ENCODE results near the gene SLC15A1.

SLC15A1 gene

DNA sequence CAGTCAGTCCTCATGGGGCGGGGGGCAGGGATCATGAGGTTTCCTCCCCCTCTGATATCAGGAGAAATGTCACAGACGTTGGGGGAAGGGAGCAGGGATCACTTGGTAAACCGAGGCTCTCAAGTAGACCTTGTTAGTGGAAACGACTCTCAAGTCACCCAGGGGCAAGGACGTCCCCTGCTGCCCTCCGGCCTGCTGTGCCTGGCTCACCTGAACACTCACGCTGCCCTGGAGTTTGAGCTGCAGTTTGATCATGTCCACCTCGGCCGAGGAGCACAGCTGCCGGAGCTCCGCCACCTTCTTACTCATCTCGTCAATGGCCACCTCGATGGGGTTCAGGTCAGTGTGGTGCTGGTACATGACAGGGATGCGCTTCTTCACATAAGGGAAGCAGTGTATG, 47.6 kb upstream of the SLC15A1 start (continued):
- no peak for TF ChIP-seq ZNF362 (tag by site-specific recombination; IDR thresholded peaks at IDR 0.05)
- TF ChIP-seq ZBTB8A (tag by site-specific recombination; IDR thresholded peaks at IDR 0.05): no peak
- no peak for TF ChIP-seq SETDB1 (IDR thresholded peaks at IDR 0.05; ENCODE audit: insufficient read length, low read length)

- H3K4me1 ChIP-seq (ENCODE audit: control insufficient read depth, insufficient read depth, low read length): no peaks in the 10 kb centered on the region
- ChIA-PET POLR2A (no interaction called here), CTCF (no interaction called here)
- no peak overlapping the region for H3K4me3 ChIP-seq (ENCODE audit: low read depth, low read length)
- H3K36me3 ChIP-seq (ENCODE audit: control insufficient read depth in 2 of 2, insufficient read depth in 1 of 2, low read length in 2 of 2): peaks cover 0 to 8% of the 10 kb centered on the region in 2 experiments; a peak in 1 of 3 replicates
- no peak overlapping the region for H3K27ac ChIP-seq (ENCODE audit: extremely low read depth, low read depth, low read length)
- TF ChIP-seq GLI2 (tag by site-specific recombination; IDR thresholded peaks at IDR 0.05; ENCODE audit: borderline replicate concordance, low read depth) (no peak), ZNF175 (tag by site-specific recombination; IDR thresholded peaks at IDR 0.05) (no peak), ZNF830 (tag by site-specific recombination; IDR thresholded peaks at IDR 0.05; ENCODE audit: low read depth) (no peak), SALL2 (tag by site-specific recombination; IDR thresholded peaks at IDR 0.05; ENCODE audit: borderline replicate concordance) (no peak), ZNF148 (tag by site-specific recombination; IDR thresholded peaks at IDR 0.05; ENCODE audit: borderline replicate concordance) (no peak), EGR2 (tag by site-specific recombination; IDR thresholded peaks at IDR 0.05; ENCODE audit: low read depth) (no peak), ZNF266 (tag by site-specific recombination; IDR thresholded peaks at IDR 0.05; ENCODE audit: low read depth) (no peak), ZNF837 (tag by site-specific recombination; IDR thresholded peaks at IDR 0.05) (no peak), ZBTB48 (tag by site-specific recombination; IDR thresholded peaks at IDR 0.05) (no peak), ZNF121 (tag by site-specific recombination; IDR thresholded peaks at IDR 0.05) (no peak), ZNF140 (tag by site-specific recombination; IDR thresholded peaks at IDR 0.05) (no peak), ZNF37A (tag by site-specific recombination; IDR thresholded peaks at IDR 0.05) (no peak), ZSCAN23 (tag by site-specific recombination; IDR thresholded peaks at IDR 0.05) (no peak), SP7 (tag by site-specific recombination; IDR thresholded peaks at IDR 0.05) (no peak), MZF1 (tag by site-specific recombination; IDR thresholded peaks at IDR 0.05; ENCODE audit: borderline replicate concordance) (no peak), ZNF16 (tag by site-specific recombination; IDR thresholded peaks at IDR 0.05; ENCODE audit: low read depth) (no peak)
- TF ChIP-seq, protein P1, sequence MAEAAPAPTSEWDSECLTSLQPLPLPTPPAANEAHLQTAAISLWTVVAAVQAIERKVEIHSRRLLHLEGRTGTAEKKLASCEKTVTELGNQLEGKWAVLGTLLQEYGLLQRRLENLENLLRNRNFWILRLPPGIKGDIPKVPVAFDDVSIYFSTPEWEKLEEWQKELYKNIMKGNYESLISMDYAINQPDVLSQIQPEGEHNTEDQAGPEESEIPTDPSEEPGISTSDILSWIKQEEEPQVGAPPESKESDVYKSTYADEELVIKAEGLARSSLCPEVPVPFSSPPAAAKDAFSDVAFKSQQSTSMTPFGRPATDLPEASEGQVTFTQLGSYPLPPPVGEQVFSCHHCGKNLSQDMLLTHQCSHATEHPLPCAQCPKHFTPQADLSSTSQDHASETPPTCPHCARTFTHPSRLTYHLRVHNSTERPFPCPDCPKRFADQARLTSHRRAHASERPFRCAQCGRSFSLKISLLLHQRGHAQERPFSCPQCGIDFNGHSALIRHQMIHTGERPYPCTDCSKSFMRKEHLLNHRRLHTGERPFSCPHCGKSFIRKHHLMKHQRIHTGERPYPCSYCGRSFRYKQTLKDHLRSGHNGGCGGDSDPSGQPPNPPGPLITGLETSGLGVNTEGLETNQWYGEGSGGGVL (tag by site-specific recombination; IDR thresholded peaks at IDR 0.05): no peak
- TF ChIP-seq, protein P2, sequence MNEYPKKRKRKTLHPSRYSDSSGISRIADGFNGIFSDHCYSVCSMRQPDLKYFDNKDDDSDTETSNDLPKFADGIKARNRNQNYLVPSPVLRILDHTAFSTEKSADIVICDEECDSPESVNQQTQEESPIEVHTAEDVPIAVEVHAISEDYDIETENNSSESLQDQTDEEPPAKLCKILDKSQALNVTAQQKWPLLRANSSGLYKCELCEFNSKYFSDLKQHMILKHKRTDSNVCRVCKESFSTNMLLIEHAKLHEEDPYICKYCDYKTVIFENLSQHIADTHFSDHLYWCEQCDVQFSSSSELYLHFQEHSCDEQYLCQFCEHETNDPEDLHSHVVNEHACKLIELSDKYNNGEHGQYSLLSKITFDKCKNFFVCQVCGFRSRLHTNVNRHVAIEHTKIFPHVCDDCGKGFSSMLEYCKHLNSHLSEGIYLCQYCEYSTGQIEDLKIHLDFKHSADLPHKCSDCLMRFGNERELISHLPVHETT (tag by site-specific recombination; IDR thresholded peaks at IDR 0.05): no peak
- no peaks in the 10 kb centered on the region for H3K9me3 ChIP-seq (ENCODE audit: control insufficient read depth, insufficient read depth, low read depth, low read length)
These were observed 46.6 kb upstream of the SLC15A1 start for GRCh38 chr13:98798849-98799645.

Measured in HEK293 (cell line).